Activated naive CD4-positive, alpha-beta T cell treated with anti-CD3 and anti-CD28 coated beads, Interleukin-2, amount 50 U/mL, for 16 hours (primary cell): ENCODE measurements around the gene MLLT1.

Experiments
- DNase-seq: peaks from one replicate; pipeline ENCODE4 v3.0.0-alpha.2; 2020

Gene MLLT1

DNA sequence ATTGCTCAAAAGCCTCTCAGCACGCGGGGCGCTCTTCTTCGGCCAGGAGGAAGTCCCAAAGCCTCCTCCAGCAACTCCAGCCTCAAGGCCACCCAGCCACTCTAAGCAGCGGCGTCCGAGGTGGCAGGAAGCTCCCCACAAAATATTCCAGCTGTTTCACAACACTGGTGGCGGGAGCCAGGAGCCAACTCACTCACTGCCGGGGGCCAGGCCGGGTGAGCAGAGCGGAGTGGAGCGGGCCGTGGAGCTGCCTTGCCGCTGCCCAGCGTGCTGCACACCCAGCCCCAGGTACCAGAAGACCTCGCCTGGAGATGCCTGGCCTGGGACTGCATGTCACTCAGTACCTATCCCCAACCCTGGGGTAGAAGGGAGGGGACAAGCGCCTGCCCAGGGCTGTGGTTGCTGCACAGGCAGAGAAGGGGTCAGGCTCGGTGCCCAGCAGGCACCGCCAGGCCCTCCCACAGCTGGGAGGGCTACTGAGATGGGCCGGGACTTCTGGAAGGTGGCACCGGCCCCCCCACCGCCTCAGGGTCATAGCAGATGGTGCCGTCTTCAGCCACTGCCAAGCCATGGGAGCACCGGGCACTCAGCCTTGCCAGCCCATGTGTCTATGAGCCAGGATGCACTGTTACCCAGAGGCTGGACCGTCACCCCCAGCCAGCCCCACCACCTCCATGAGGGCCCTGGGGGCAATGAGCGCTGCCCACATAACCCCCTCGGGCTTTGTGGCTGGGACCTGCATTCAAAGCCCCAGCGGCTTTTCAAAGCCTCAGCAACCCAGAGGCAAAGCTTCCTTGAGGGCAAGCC, 59.2 kb downstream of the MLLT1 start:
- no peak for DNase-seq

DNA sequence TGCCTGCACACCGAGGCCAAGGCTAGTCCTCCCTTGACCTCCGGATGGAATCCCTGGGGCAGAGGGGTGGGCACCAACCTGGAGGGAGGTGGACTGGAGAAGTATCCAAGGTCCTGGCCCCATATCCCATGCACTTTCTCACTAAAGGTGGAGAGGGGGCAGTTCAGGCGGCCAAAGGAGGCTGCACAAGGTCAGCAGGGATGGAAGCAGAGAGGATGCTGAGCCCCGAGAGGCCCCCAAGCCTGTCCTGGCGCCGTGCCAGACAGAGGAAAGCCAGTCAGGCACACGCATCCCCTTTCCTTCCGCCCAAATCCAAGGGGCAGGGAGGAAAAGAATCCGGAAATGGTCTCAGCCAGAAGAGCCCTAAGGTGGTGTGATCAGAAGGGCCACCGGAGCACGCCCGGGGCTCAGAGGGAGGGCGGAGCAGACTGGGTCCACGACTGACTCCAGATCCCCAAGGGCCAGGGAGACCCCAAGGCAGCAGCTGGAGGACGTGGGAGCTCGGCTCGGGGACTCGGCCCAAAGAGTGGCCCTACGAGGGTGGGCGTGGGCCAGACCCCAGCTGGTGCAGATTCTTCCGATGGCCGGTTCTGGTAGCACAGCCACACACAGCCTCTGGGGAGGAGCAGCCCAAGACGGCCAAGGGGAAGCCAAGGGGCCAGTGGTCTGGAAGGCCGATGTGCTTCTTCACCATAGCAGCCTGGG, 60.0 kb downstream of the MLLT1 start:
- DNase-seq: no peak

DNA sequence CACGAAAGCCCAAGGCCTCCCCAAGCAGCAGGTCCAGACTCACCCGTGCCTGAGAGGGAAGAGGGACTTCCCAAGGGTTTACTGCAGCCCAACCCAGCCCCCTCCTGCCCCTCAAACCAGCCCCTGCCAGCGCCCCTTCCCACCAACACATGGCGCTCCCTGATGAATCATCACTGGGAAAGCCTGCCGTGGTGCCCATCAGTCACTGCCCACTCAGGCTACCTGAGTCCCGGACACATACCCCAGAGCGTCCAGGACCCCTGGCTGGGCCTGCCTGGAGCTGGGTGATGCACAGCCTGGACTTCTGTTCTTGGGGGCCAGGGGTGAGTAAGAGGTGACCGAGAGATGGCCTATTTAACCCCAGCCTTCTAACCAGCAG, 60.6 kb downstream of the MLLT1 start:
- no peak for DNase-seq

DNA sequence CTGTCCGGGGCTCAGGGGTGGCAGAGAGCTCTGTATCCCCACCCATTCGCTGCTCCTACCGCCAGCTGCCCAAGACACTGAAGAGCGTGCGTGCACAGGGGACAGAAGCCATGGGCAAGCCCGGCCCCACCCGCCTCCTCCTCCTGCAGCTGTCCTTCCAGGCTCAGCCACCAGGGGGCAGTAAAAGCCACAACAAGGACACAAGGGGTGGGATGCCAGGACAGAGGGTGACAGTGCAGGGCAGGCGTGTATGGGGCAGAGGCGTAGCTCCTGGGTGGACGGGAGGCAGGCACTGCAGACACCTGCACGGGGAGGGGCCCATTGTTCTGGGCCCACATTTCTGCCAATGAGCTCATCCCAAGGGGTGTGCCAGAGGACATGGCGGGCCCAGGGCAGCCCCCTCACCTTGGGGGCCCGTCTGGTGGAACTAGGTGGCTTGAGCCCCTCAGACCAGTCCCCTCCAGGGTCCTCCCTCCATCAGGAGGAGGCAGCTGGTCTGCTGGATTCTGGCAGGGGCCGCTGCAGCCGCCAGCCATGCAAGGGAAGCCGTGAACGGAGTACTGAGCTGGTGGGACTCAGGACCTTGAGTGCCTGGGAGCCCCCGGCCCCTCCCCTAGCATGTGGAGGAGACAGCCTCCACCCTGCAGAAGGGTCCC, 61.2 kb downstream of the MLLT1 start:
- DNase-seq: peak; percentile 80

DNA sequence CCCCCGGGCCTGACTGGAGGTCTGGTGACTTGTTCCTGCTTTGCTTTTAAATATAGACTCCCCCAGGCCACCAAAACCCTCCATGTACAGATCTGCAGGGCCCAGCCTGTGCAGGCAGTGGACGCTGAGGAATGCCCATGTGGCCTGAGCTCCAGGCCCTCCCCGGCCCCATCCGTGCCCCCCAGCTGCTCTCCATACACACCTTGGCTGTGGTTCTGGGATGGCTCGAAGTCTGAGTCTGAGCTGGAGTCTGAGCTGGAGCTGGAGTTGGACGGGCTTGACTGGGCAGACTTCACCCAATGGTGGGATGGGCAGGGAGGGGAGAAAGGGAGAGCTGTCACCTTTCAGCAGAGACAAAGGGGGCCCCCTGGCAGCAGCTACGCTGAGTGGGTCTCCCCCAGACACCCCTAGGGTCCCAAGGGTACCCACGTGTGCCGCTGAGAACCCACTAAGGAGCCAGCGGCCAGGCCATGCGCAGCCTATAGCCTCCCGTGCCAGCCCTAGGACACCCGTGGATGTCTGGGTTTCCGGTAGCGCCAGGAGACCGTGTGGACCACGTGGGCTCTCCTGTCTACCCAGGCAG, 61.9 kb downstream of the MLLT1 start:
- no peak for DNase-seq

DNA sequence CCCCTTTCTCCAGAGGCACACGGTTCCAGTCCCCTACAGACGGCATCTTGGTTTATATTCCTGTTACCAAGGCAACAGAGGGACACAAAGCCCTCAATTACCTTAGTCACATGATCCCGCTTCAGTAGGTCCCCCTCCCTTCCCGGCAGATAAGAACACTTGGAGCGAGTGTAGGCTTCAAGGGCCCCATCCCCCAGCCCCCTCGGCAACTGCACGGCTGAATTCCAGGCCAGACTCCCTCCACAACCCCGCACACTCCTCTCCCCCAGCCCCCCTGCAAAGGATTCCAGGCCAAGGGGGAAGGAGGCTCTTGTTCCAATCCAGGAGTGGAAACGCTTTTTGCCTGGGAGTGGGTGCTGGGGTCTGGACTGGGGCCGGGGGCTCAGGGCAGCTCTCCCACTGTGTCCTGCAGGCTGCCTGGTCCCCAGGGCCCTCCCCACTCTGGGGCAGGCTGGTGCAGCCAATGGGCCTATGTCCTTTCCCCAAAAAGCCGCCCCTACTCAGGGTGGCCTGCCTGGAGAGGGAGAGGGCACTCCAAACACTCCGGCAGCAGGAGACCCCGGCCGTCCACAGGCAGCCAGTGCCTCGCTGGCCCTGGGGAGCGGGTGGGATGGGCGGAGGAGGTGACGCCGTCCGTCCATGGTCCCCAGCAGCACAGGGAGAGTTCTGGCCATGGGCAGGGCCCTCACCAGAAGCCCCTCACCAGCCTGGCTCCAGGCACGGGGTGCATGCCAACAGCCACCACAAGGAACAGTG, 62.6 kb downstream of the MLLT1 start:
- DNase-seq: no peak

DNA sequence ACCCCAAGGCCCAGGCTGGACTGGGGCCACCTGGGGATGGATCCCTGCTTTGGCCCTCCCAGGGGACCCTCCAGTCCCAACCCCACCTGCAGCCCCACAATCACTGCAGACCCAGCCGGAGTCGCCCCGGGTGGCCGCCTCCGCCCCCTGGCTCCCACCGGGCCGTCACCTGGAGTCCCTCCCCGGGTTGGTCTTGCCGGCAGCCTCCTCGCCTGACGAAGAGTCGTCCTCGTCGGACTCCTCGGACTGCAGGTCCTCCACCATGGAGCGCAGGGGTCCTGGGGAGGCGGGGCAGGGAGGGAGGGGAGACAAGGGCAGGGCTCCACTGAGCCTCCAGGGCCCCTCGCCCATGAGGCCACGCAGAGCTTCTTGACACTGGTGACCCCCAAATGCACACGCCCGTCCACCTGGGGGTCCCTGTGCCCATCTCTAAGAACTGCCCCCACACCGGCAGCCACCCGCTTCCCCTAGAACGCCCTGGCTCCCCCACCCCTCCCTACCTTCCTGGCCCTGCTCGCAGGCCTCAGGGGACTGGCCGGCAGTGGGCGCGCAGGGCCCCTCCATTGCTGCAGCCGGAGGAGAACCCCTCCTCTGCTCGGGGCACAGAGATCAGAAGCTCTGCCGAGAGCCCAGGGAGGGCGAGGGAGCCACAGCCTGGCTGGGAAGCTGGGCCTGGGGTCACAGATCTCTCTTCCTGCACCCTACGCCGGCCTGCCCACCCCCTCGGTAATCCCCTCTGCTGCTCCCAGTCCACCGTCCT, 63.4 kb downstream of the MLLT1 start:
- DNase-seq: no peak

DNA sequence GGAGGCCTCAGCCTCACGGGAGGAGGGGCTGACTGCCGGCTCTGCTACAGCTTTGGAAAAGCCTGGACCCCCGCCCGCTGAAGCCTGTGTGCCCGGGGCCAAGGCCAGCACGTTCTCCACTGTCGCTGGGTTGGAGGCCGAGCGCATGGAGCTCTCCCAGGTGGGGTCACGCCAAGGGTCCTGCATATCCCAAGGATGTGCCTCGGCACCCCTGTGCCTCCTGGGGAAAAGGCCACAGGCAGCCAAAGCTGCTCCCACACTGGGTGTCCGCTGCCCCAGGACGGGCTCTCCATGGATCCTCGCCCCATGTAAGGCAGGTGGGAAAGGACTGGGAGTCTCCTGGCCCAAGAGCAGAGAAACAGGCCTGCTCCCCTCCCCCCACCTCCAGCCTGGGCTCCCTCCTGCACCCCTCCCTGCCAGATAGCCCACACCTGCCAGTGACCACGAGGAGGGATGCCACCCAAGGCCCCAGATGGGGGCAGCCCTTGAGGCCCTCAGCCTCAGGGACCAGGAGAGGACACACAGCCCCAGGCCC, 64.0 kb downstream of the MLLT1 start:
- DNase-seq: no peak

DNA sequence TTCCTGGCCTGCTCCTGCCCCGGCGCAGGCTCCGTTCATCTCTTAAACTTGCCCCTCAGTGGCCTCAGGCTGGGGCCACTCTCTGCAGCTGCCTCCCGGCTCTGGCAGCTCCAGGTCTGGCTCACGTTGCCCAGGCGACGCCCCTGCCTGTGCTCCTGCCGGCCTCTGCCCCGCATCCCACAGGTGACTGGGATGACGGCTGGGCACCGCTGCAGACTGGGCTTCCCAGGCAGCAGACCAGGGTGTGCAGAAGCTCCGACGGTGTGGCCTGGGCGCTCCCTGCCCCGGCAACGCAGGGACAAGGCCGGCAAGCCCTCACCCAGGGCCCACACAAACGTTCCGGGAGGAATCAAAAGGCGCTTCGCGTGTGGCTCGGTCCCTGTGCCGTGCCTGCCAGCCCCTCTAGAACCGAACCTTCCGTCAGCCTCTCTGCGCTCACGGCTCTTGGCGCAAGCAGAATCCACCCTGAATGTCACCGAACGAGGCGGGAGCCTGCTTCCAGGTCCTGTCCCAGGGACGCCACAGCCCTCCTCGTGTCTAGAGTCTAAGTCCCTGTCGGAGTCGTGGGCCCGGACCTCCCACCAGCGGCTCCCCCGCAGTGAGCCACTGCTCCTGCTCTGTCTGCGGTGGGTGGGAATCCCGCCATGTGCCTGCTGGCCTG, 64.8 kb downstream of the MLLT1 start:
- no peak for DNase-seq

DNA sequence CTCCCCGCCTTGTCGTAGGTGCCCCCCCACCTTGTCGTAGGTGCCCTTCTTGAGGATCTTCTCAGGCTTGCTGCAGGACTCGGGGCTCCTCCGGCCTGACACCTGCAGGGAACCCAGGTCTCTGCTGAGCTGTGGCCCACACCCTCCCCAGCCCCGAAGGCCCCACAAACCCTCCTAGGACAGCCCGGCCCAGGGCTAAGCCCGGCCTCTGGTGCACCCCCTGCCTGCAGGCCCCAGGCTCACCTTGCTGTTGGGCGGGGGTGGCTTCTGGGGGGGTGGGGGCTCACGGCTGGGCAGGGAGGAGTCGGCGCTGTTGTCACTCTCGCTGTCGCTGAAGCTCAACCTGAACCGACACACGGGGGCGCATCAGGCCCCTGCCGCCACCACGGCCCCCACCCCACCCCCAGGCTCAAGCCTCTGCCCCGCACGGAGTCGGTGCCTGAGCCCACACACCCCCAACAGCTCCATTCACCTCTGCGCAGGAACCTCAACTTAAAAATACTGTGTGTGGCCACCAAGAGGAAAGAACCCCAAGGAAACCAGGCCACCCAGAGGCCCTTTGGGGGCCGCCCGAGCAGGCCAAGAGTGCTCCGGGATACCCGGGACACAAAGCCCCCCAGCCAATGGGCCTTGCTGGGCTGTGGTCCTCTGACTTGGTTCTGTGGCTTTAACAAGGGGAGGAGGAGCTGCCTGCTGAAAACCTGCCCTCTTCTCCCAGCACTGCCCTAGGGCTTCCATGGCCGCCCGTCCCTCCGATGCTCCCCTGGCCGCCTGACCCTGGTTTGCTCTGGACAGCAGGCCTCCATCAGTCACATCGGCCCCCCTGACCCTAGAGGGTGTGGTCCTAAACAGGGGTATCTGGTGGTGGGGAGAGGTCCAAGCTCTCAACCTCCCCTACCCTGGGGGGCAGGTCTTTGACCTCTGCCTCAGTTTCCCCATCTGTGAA, 65.8 kb downstream of the MLLT1 start:
- no peak for DNase-seq

DNA sequence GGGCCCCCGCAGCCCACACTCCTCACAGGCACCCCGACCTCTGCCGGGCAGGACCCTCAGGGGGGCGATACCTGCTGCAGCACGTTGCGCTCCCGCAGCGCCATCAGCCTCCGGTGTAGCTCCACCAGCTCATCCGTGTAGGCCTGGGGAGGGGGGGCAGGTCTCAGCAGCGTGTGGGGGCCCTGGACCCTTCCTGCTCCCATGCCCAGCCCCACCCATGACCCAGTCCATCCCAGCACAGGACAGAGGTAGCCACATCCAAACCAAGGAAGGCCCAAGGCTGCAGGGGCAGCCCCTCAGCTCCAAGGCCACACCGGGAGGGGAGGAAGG, 66.5 kb downstream of the MLLT1 start:
- no peak for DNase-seq

DNA sequence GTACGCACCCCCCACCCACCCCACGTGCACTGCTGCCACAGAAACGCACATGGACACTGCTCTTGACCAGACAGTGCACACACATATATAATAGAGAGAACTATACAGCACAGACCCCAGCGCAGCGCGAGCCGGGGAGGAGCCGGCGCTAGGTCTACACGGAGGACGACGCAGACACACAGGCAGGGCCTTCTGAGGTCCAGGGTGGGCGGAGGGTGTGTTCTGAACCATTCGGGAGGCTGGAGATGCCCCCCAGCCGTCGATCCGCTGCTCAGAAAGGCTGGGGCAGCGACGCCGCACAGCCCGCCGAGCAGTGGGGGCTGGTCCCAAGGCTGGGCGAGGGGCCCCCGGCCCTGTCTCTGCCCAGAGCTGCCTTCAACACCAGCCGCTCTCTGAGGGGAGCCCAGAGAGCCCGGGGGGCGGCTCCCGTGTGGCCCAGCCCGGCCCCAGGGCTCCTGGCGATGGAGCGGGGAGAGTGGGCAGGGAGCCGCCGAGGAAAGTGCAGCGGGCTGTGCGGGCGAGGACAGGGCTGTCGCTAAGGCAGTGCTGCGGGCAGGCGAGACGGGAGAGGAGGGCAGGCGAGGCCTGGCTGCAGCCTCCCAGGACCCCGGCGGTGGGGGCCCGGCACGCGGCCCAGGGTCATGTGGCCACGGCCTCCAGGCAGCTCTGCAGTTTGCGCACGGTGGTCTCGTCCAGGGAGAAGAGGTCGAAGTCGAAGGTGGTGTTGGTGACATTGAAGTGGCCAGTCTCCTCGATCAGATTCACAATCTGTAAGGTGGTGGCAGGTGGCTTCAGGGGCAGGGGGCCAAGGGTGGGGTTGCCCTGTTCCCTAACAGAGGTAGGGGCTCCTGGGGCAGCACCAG, 67.1 kb downstream of the MLLT1 start:
- DNase-seq: no peak

DNA sequence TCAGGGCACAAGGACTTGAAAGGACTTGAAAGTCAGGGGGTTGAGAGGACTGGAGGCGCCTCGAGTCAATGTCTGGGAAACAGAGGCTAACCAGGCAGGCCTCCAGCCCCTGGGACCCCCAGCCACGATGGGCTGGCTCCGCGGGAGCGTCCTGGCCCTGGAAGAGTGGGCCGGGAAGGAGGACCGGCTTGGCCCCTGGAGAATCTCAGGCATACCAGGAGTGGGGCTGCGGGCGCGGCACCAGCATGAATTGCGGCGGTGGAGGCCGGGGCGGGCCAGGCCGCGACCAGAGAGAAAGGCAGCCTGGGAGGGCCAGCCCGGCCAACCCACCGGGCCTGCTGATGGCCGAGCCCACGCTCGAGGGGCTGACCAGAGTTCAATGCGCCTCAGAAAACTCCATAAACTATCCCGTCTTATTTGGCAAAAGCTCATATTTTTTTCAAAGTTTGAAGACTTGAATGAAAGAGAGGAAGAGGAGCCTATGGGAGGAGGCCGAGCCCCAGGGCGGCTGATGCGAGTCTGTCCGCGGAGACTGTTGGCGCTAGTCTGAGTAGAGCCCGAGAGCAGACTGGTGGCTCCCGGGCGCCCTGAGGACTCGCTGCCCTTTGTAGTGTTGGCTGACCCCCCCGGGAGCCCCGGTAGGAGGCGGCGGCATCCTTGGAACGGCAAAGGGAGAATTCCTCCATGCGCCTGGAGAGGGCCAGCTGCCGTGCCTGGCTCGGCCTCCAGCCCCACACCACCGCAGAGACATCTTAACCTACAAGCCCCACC, 68.0 kb downstream of the MLLT1 start:
- no peak for DNase-seq

DNA sequence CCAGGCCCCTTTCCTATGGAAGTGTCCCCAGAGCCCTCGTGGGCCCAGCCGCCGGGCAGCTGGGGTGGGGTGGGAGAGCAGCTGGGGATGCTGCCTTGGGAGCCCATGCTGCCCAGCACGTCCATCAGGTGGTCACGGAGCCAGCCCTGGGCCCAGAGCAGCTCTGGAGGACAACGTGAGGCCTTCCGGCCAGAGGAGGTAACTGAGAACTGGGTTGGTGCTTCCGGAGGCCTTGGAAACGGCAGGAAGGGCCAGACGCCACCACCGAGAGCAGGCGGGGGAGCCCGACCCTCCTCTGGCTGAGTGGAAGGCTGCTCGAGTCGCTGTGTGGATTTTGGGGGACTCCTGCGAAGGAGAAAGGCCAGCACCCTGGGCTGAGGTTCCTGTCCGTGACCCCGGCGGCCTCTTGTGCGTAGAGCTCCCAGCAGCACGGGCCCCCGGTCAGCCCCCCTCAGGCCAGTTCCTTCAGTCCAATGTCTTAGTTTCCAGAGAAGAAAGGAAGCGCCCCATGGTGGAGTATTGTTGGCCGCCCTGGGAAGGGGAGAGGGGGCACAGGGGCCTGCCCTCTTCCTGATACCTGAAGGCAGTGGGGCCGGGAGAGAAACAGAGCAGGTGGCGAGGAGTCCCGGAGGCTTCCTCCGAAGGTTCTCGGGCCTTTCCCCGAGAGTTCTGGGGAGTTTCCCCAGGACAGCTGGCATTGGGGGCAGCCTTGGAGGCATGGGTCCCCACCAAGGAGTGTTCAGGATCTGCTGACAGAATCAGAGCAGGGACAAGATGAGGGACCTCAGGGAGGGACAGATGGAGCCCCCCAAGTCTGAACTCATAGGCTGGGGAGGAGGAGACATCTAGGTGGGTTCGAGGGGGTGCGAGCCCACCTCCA, 68.8 kb downstream of the MLLT1 start:
- DNase-seq: no peak

DNA sequence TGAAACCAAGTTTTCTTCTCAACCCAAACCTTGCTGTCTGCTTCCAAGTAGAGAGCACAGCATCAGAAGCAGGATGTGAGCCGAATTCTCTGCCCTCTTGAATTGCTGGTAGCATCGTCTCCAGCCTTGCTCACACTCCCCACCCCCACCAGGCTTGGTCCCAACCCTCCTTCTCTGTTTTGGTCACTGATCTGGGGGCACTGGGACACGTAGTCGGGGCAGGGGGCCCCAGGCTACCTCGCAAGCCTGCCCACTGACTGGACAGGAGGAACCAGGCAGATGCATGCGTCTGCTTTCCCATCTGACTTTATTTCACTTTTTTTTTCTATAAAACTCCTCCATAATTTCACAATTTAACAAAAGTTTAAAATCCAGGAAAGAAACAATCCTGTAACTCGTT, 69.7 kb downstream of the MLLT1 start:
- DNase-seq: no peak

DNA sequence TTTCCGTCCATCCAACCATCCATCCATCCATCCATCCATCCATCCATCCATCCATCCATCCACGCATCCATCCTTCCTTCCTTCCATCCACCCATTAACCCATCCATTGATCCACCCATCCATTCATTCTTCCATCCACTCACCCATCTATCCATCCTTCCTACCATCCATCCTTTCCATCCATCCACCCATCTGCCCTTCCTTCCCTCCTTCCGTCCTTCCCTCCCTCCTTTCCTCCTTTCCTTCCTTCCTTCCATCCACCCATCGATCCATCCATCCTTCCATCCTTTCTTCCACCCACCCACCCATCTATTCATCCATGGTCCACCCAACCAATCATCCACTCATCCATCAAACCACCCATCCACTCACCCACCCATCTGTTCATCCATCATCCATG, 70.1 kb downstream of the MLLT1 start:
- DNase-seq: no peak

DNA sequence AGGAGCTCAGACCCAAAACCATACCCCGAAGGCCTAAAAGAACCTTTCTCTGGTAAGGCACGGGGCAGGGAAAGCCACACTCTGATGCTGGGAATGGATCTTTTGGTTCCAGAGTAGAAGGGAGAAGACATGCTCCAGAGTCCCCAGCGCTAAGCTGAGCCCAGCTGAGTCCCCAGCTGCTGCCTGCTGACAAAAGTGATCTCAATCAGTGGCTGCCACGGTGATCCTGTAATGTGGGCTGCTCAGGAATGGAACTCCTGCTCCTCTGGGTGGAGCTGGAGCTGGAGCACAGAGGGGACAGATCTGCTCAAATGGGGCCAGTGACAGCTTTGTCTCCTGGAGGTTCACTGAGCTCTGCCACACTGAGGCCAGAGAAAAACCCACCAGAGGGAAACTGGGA, 70.5 kb downstream of the MLLT1 start:
- no peak for DNase-seq
